ENCODE results near the gene RGS10.

DNA sequence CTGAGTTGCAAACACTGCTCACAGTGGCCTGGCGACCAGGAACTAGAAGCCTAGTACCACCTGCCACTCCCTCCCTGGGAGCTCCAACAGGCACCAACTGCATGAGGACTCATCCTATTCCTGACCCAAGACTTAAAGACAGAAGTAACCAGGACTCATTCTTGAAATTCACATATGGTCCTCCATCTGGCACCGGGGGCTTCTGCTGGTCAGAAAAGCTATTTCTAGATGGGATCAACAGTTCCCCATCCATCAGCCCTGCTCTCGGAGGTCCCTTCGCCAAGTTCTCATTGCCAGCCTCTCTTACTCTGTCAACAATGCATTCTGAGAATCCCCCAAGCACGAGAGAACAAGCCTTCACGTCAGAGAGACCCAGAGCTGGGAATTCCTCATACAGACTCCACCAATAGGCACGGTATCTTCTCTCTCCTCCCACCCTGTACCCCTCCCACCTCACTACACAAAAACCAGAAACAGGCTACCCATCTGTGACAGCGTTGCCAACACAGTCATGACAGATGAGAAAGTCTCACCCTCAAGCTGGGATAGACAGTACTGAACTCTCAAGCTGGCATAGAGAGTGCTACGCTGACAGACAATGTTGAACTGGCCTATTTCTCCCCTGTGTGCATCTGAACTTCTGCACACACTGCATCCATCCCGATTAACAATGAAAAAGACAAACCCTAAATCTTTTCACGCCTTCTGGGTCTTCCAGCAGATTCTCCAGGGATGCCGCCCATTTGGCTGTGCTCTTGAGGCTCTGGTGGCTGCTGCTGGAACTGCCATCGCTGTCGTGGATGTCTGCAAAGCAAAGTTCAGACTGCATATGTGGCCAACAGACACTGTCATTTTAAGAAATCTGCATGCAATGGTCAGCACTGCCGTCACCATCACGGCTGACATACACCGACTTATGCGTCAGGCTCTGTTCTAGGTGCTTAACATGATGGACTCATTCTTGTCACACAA lies 15.6 kb downstream of the RGS10 start:
- TF ChIP-seq, protein P1, sequence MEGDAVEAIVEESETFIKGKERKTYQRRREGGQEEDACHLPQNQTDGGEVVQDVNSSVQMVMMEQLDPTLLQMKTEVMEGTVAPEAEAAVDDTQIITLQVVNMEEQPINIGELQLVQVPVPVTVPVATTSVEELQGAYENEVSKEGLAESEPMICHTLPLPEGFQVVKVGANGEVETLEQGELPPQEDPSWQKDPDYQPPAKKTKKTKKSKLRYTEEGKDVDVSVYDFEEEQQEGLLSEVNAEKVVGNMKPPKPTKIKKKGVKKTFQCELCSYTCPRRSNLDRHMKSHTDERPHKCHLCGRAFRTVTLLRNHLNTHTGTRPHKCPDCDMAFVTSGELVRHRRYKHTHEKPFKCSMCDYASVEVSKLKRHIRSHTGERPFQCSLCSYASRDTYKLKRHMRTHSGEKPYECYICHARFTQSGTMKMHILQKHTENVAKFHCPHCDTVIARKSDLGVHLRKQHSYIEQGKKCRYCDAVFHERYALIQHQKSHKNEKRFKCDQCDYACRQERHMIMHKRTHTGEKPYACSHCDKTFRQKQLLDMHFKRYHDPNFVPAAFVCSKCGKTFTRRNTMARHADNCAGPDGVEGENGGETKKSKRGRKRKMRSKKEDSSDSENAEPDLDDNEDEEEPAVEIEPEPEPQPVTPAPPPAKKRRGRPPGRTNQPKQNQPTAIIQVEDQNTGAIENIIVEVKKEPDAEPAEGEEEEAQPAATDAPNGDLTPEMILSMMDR (conservative IDR thresholded peaks at IDR 0.05), result 0 out of 2 replicates have a peak, but pooled peaks have one; percentile 17
- TF ChIP-seq EZH2 (IDR thresholded peaks at IDR 0.05; ENCODE audit: low read depth), result no peak
